ENCODE measurements around the gene BYSL. TPM values are rescaled to one million over a fixed set of nuclear protein-coding genes. Genes with fewer than 3 reads are reported as not detected.

The BYSL gene
- total RNA-seq (18.3 and 32.6 TPM in 2 replicates), polyA plus RNA-seq (30.7 and 40.2 TPM in 2 replicates)

GRCh38 chr6:41920921-41921711 lies at the start of gene BYSL, which contains the start of gene MED20:
BYSL (plus strand) TSS chr6:41921499; CDS start chr6:41921563, 64 bp downstream.
MED20 (minus strand) TSS chr6:41921139; CDS start chr6:41921018, 121 bp downstream.
- no peaks in the 10 kb centered on the region for H3K9me3 ChIP-seq (ENCODE audit: low read depth)
- no peaks in the 10 kb centered on the region for H3K27me3 ChIP-seq
- peak within 1 kb of the TSS; percentile 67 for H3K4me3 ChIP-seq
- peak; percentile 95 to 97 for DNase-seq (ENCODE audit: low read depth in 1 of 2, low spot score in 1 of 2)
- TF ChIP-seq, protein P1, sequence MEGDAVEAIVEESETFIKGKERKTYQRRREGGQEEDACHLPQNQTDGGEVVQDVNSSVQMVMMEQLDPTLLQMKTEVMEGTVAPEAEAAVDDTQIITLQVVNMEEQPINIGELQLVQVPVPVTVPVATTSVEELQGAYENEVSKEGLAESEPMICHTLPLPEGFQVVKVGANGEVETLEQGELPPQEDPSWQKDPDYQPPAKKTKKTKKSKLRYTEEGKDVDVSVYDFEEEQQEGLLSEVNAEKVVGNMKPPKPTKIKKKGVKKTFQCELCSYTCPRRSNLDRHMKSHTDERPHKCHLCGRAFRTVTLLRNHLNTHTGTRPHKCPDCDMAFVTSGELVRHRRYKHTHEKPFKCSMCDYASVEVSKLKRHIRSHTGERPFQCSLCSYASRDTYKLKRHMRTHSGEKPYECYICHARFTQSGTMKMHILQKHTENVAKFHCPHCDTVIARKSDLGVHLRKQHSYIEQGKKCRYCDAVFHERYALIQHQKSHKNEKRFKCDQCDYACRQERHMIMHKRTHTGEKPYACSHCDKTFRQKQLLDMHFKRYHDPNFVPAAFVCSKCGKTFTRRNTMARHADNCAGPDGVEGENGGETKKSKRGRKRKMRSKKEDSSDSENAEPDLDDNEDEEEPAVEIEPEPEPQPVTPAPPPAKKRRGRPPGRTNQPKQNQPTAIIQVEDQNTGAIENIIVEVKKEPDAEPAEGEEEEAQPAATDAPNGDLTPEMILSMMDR (IDR thresholded peaks at IDR 0.05; ENCODE audit: low read depth, low read length), result peak; percentile 97
- peaks cover 3% of the 10 kb centered on the region for H3K36me3 ChIP-seq
- peak within 1 kb of the TSS; percentile 97 for H3K27ac ChIP-seq
- H3K4me1 ChIP-seq (ENCODE audit: low read depth), result peaks cover 13% of the 10 kb centered on the region

- no peak for DNase-seq (ENCODE audit: low read depth in 1 of 2, low spot score in 1 of 2)
- H3K4me3 ChIP-seq, result no peak overlapping the region
Observed at GRCh38 chr6:41871691-41872090, 49.6 kb upstream of the BYSL start.

GRCh38 chr6:41872147-41872546 lies 49.2 kb upstream of the BYSL start:
- Histone ChIP-seq H3K27ac (no peak overlapping the region), H3K9me3 (ENCODE audit: low read depth) (no peaks in the 10 kb centered on the region), H3K27me3 (no peaks in the 10 kb centered on the region), H3K4me3 (no peak overlapping the region), H3K36me3 (no peaks in the 10 kb centered on the region), H3K4me1 (ENCODE audit: low read depth) (no peaks in the 10 kb centered on the region)
- DNase-seq (ENCODE audit: low read depth in 1 of 2, low spot score in 1 of 2), result no peak
- TF ChIP-seq, protein P1 (IDR thresholded peaks at IDR 0.05; ENCODE audit: low read depth, low read length), result no peak

More at GRCh38 chr6:41871691-41872090, 49.6 kb upstream of the BYSL start:
- Histone ChIP-seq H3K4me1 (ENCODE audit: low read depth) (no peaks in the 10 kb centered on the region), H3K27me3 (no peaks in the 10 kb centered on the region), H3K36me3 (no peaks in the 10 kb centered on the region), H3K27ac (no peak overlapping the region), H3K9me3 (ENCODE audit: low read depth) (no peaks in the 10 kb centered on the region)
- TF ChIP-seq, protein P1 (IDR thresholded peaks at IDR 0.05; ENCODE audit: low read depth, low read length), result no peak

GRCh38 chr6:41874741-41875140 lies 46.6 kb upstream of the BYSL start:
- Histone ChIP-seq H3K27ac (no peak overlapping the region), H3K4me3 (no peak overlapping the region), H3K27me3 (no peaks in the 10 kb centered on the region), H3K9me3 (ENCODE audit: low read depth) (no peaks in the 10 kb centered on the region), H3K4me1 (ENCODE audit: low read depth) (no peaks in the 10 kb centered on the region), H3K36me3 (no peaks in the 10 kb centered on the region)
- TF ChIP-seq, protein P1 (IDR thresholded peaks at IDR 0.05; ENCODE audit: low read depth, low read length), result no peak
- no peak for DNase-seq (ENCODE audit: low read depth in 1 of 2, low spot score in 1 of 2)

GRCh38 chr6:41877051-41877680 lies 44.1 kb upstream of the BYSL start:
- no peaks in the 10 kb centered on the region for H3K9me3 ChIP-seq (ENCODE audit: low read depth)
- H3K36me3 ChIP-seq, result no peaks in the 10 kb centered on the region
- no peaks in the 10 kb centered on the region for H3K27me3 ChIP-seq
- H3K4me1 ChIP-seq (ENCODE audit: low read depth), result no peaks in the 10 kb centered on the region
- no peak overlapping the region for H3K27ac ChIP-seq
- no peak for DNase-seq (ENCODE audit: low read depth in 1 of 2, low spot score in 1 of 2)
- no peak overlapping the region for H3K4me3 ChIP-seq
- TF ChIP-seq, protein P1 (IDR thresholded peaks at IDR 0.05; ENCODE audit: low read depth, low read length), result no peak
